CD4-positive, alpha-beta T cell (primary cell): ENCODE measurements around the gene CR1L. TPM values are rescaled to one million over a fixed set of nuclear protein-coding genes. Genes with fewer than 3 reads are reported as not detected.
"Not testable (repeated sequence)": the region's sequence is repeated elsewhere in the genome, so short reads cannot be mapped to it uniquely, and the experiment has no call there.

Experiments
- ATAC-seq: fragments of 200-7000 bp; cut with Tn5 transposase; one replicate; pipeline ENCODE4 v1.10.0; 2022; ENCODE audit warnings: mild to moderate bottlenecking; ENCODE audit not compliant: poor library complexity
- CTCF ChIA-PET: fragments of 350-600 bp; sonication (Branson Sonifier 250); formaldehyde crosslinking; loops from one replicate; lab custom pipeline; 2021; ENCODE audit warnings: antibody characterized with exemption, inconsistent platforms; lab: Charles Lee
- POLR2A ChIA-PET: fragments of 350-600 bp; sonication (Branson Sonifier 250); formaldehyde crosslinking; loops from one replicate; lab custom pipeline; 2021; ENCODE audit warnings: antibody characterized with exemption, inconsistent platforms; lab: Charles Lee
- DNase-seq, 14 experiments: peaks; one replicate each; pipeline ENCODE4 v3.0.0-alpha.2; 2013 to 2020; ENCODE audit warnings: mixed read lengths in 2 of 14
- H3K27ac ChIP-seq, 2 donors: one replicate each; pipeline versions ENCODE4 v1.5.1 to v1.7.0; 2013; ENCODE audit warnings: low read length in 2 of 2, low read depth in 1 of 2, mild to moderate bottlenecking in 1 of 2
- H3K27me3 ChIP-seq, 2 experiments: 1 replicate in 1 of 2; 2 replicates in 1 of 2; pipeline versions ENCODE4 v1.6.1 to v1.7.0; 2013; ENCODE audit warnings: low read length in 2 of 2, control low read depth in 1 of 2, mild to moderate bottlenecking in 1 of 2, moderate library complexity in 1 of 2; ENCODE audit not compliant: insufficient read depth in 2 of 2, control insufficient read depth in 1 of 2
- H3K36me3 ChIP-seq: one replicate; pipeline ENCODE4 v1.6.1; 2013; ENCODE audit warnings: low read length, control low read depth; ENCODE audit not compliant: insufficient read depth
- H3K4me1 ChIP-seq: one replicate; pipeline ENCODE4 v1.6.1; 2013; ENCODE audit warnings: low read length, control low read depth; ENCODE audit not compliant: insufficient read depth
- H3K4me3 ChIP-seq: one replicate; pipeline ENCODE4 v1.5.1; 2013; ENCODE audit warnings: mild to moderate bottlenecking, low read length, moderate library complexity
- H3K9me3 ChIP-seq, 2 experiments: 1 replicate in 1 of 2; 2 replicates in 1 of 2; pipeline versions ENCODE4 v1.6.1 to v1.7.0; 2013; ENCODE audit warnings: low read length in 2 of 2, mild to moderate bottlenecking in 2 of 2, control low read depth in 1 of 2, moderate library complexity in 1 of 2; ENCODE audit not compliant: control insufficient read depth in 1 of 2, insufficient read depth in 1 of 2
- H3K27ac Mint-ChIP-seq: one replicate; pipeline ENCODE4 v1.8.0; 2020; ENCODE audit warnings: mixed read lengths
- H3K27me3 Mint-ChIP-seq: one replicate; pipeline ENCODE4 v1.8.0; 2021; ENCODE audit warnings: mixed read lengths
- H3K36me3 Mint-ChIP-seq: one replicate; pipeline ENCODE4 v1.8.0; 2021; ENCODE audit warnings: low read depth, mixed read lengths
- H3K4me1 Mint-ChIP-seq: one replicate; pipeline ENCODE4 v1.8.0; 2021; ENCODE audit warnings: low read depth, mixed read lengths
- H3K4me3 Mint-ChIP-seq: one replicate; pipeline ENCODE4 v1.8.0; 2020; ENCODE audit warnings: mild to moderate bottlenecking, mixed read lengths
- H3K9me3 Mint-ChIP-seq: one replicate; pipeline ENCODE4 v1.8.0; 2020; ENCODE audit warnings: mixed read lengths
- intact Hi-C, 2 experiments: fragments of 100-400 bp; cut with DNase I in 1 of 2; cut with micrococcal nuclease in 1 of 2; formaldehyde crosslinking; loops; one replicate each; pipeline versions ENCODE4 v1.15.1 to v1.9.0; 2023 to 2025; cut with DNase I, micrococcal nuclease
- total RNA-seq, 174 experiments: library from RNA in 2 of 174; stranded (reverse) in 2 of 174; gene quantifications; one replicate each; pipeline ENCODE4 v1.2.3 and lab custom pipeline; 2021 to 2026
- TF ChIP-seq, protein P1 (sequence below): fragments of 200-600 bp; IDR thresholded peaks from one replicate; pipeline ENCODE4 v1.8.0; 2022; ENCODE audit warnings: antibody characterized with exemption, mild to moderate bottlenecking

Gene CR1L
- total RNA-seq, 2 experiments from 2014 or later = not detected

DNA sequence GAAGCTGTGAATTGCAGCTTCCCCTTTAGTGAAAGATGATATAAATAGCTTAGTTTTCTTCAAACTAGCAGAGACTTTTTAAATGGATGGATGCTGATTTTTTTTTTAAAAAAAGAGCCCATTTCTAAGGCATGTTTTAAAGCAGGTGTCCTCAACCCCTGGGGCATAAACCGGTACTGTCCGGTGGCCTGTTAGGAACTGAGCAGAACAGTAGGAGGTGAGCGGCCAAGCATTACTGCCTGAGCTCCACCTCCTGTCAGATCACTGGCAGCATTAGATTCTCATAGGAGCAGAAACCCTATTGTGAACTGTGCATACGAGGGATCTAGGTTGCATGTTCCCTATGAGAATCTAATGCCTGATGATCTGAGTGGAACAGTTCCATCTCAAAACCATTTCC is 31.2 kb downstream of the CR1L start:
- ChIA-PET CTCF (no interaction called here), POLR2A (no interaction called here)
- Histone ChIP-seq H3K36me3 (no peaks in the 10 kb centered on the region), H3K27me3 (peaks cover 3 to 6% of the 10 kb centered on the region in 2 experiments), H3K27ac (no peak overlapping the region), H3K9me3 (no peaks in the 10 kb centered on the region), H3K4me1 (no peaks in the 10 kb centered on the region), H3K4me3 (no peak overlapping the region)
- no peaks in the 10 kb centered on the region for H3K4me1 Mint-ChIP-seq
- H3K4me3 Mint-ChIP-seq = no peak overlapping the region
- no peaks in the 10 kb centered on the region for H3K36me3 Mint-ChIP-seq
- peaks cover 38% of the 10 kb centered on the region for H3K27me3 Mint-ChIP-seq
- ATAC-seq (no peak), DNase-seq (no peak)
- TF ChIP-seq, protein P1, sequence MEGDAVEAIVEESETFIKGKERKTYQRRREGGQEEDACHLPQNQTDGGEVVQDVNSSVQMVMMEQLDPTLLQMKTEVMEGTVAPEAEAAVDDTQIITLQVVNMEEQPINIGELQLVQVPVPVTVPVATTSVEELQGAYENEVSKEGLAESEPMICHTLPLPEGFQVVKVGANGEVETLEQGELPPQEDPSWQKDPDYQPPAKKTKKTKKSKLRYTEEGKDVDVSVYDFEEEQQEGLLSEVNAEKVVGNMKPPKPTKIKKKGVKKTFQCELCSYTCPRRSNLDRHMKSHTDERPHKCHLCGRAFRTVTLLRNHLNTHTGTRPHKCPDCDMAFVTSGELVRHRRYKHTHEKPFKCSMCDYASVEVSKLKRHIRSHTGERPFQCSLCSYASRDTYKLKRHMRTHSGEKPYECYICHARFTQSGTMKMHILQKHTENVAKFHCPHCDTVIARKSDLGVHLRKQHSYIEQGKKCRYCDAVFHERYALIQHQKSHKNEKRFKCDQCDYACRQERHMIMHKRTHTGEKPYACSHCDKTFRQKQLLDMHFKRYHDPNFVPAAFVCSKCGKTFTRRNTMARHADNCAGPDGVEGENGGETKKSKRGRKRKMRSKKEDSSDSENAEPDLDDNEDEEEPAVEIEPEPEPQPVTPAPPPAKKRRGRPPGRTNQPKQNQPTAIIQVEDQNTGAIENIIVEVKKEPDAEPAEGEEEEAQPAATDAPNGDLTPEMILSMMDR = no peak
- intact Hi-C loops = no loop called here
- no peak overlapping the region for H3K27ac Mint-ChIP-seq
- no peaks in the 10 kb centered on the region for H3K9me3 Mint-ChIP-seq

DNA sequence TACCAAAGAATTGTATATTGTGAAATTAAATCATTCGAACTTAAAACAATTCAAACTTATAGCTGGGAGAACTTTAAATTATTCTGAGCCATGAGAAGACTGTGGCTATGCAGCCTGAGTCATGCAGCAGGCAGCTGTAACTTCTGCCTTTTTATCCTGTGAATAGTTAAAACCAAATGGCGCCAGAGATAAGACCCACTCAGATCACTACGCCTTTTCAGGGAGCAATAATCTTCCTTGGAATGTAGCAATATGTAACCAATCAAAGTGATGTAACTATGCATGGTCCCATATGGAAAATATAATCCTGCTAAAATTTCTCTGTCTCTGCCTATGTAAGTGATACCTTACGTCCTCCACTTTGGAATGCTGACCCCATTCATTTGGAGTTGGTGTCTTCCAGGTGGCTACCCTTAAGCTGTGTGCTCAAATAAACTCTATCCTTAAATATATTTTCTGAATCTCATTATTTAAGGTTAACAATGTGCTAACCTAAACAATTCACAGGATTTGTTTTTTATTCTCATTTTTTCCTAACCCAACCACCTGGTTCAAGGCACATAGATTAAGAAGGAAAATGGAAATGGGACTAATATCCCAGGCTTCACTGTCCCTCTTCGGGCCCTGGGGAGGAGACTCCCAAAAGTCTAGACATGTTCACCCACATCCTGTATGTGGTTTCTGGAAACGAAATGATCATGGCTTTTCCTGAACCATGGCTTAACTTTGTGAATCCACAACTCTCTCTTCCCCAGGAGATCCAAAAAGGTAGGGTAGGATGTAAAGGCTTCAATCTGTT is 35.9 kb downstream of the CR1L start:
- CTCF ChIA-PET, H3K36me3 Mint-ChIP-seq, ATAC-seq: not testable (repeated sequence)

DNA sequence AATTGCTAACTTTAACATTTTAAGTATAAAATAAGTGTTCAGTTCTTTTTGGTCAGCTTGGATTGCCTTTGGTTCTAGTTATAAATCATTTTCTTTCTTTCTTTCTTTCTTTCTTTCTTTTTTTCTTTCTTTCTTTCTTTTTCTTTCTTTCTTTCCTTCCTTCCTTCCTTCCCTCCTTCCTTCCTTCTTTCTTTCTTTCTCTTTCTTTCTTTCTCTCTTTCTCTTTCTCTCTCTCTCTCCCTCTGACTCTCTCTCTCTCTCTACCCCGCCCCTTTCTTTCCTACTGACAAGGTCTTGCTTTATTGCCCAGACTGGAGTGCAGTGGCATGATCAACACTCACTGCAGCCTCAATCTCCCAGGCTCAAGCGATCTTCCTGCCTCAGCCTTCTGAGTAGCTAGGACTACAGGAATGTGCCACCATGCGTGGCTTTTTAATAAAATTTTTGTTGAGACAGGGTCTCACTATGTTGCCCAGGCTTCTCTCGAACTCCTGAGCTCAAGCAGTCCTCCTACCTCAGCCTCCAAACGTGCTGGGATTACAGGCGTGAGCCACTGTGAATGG is 38.0 kb downstream of the CR1L start:
- ATAC-seq, H3K9me3 Mint-ChIP-seq, H3K4me3 Mint-ChIP-seq, H3K4me3 ChIP-seq, H3K27me3 Mint-ChIP-seq, CTCF ChIA-PET, intact Hi-C loops, H3K36me3 Mint-ChIP-seq, H3K9me3 ChIP-seq, H3K27ac Mint-ChIP-seq, H3K27ac ChIP-seq, H3K27me3 ChIP-seq, H3K4me1 Mint-ChIP-seq, H3K36me3 ChIP-seq, POLR2A ChIA-PET, H3K4me1 ChIP-seq, DNase-seq: not testable (repeated sequence)

More for the DNA sequence above, 35.9 kb downstream of the CR1L start:
- H3K4me1 ChIP-seq, intact Hi-C loops, H3K36me3 ChIP-seq, H3K27ac ChIP-seq, H3K9me3 Mint-ChIP-seq, H3K27me3 Mint-ChIP-seq, H3K4me3 ChIP-seq, H3K27ac Mint-ChIP-seq, H3K4me1 Mint-ChIP-seq, H3K4me3 Mint-ChIP-seq, H3K27me3 ChIP-seq, POLR2A ChIA-PET, DNase-seq, H3K9me3 ChIP-seq: not testable (repeated sequence)

DNA sequence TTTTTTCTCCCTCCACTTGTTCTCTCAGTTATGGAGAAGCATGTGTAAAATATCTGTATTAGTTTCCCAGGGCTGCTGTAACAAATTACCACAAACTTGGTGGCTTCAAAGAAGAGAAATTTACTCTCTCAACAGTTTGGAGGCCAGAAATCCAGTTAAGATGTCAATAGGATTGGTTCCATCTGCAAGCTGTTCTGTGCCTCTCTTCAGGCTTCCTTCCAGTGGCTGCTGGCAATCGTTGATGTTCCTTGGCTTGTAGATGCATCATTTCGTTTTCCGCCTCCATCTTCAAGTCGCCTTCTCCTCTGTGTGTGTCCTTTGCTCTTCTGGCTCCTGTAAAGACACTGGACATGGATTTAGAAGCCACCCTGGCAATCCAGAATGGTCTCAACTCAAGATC is 45.6 kb downstream of the CR1L start:
- H3K9me3 Mint-ChIP-seq, H3K4me3 Mint-ChIP-seq, H3K36me3 ChIP-seq, H3K36me3 Mint-ChIP-seq, intact Hi-C loops, H3K4me1 ChIP-seq, H3K4me1 Mint-ChIP-seq, ATAC-seq, H3K4me3 ChIP-seq, H3K27ac ChIP-seq, H3K27me3 ChIP-seq, CTCF ChIA-PET, DNase-seq, POLR2A ChIA-PET, H3K27ac Mint-ChIP-seq, H3K9me3 ChIP-seq: not testable (repeated sequence)
- H3K27me3 Mint-ChIP-seq = peaks cover 19% of the 10 kb centered on the region
